IMR-90 (cell line): Measurements from ENCODE around the gene ABTB2.

Experiments
- CTCF ChIP-seq: conservative IDR thresholded peaks from 2 replicates; pipeline ENCODE4 v1.5.1; 2012; ENCODE audit warnings: mild to moderate bottlenecking, low read depth, low read length, improper control_type of control experiment
- FOS ChIP-seq: fragments of 150-350 bp; IDR thresholded peaks from 2 replicates; pipeline ENCODE4 v1.6.1; 2016; ENCODE audit warnings: low read depth, low read length
- POLR2A ChIP-seq: IDR thresholded peaks from 2 replicates; pipeline ENCODE4 v1.6.1; 2012; ENCODE audit warnings: mild to moderate bottlenecking, low read depth, low read length
- RFX5 ChIP-seq: IDR thresholded peaks from 2 replicates; pipeline ENCODE4 v1.8.0; 2012; ENCODE audit warnings: low read depth, mild to moderate bottlenecking, low read length, moderate library complexity
- USF2 ChIP-seq: fragments of 150-350 bp; IDR thresholded peaks from 2 replicates; pipeline ENCODE4 v1.6.1; 2017; ENCODE audit warnings: mild to moderate bottlenecking, antibody characterized with exemption, low read length, low read depth

- TF ChIP-seq CTCF (no peak), POLR2A (no peak), FOS (no peak), USF2 (no peak), RFX5 (no peak)
Measured at GRCh38 chr11:34175284-34176019, 182.4 kb downstream of the ABTB2 start.
